ENCODE results near the gene TNFAIP3.
"Not testable (repeated sequence)": the region's sequence is repeated elsewhere in the genome, so short reads cannot be mapped to it uniquely, and the experiment has no call there.

Gene TNFAIP3

GRCh38 chr6:137834508-137834907, 32.6 kb upstream of the TNFAIP3 start:
- no peak for TF ChIP-seq CTCF (IDR thresholded peaks at IDR 0.05; ENCODE audit: low read depth, low read length)
- no peak for DNase-seq (ENCODE audit: extremely low read depth, low read depth)

- no peak for TF ChIP-seq CTCF (IDR thresholded peaks at IDR 0.05; ENCODE audit: low read depth, low read length)
Observed at GRCh38 chr6:137836788-137837187, 30.3 kb upstream of the TNFAIP3 start.

GRCh38 chr6:137838090-137838489, 29.0 kb upstream of the TNFAIP3 start:
- not testable (repeated sequence) for DNase-seq (ENCODE audit: extremely low read depth, low read depth)

More at GRCh38 chr6:137836788-137837187, 30.3 kb upstream of the TNFAIP3 start:
- DNase-seq (ENCODE audit: extremely low read depth, low read depth) = no peak

GRCh38 chr6:137838597-137838996, 28.5 kb upstream of the TNFAIP3 start:
- DNase-seq (ENCODE audit: extremely low read depth, low read depth) = not testable (repeated sequence)

- no peak for DNase-seq (ENCODE audit: extremely low read depth, low read depth)
- no peak for TF ChIP-seq CTCF (IDR thresholded peaks at IDR 0.05; ENCODE audit: low read depth, low read length)
Observed at GRCh38 chr6:137839076-137839475, 28.0 kb upstream of the TNFAIP3 start.

GRCh38 chr6:137840252-137840651, 26.8 kb upstream of the TNFAIP3 start:
- DNase-seq (ENCODE audit: extremely low read depth, low read depth) = no peak
- no peak for TF ChIP-seq CTCF (IDR thresholded peaks at IDR 0.05; ENCODE audit: low read depth, low read length)

- TF ChIP-seq CTCF (IDR thresholded peaks at IDR 0.05; ENCODE audit: low read depth, low read length) = no peak
- no peak for DNase-seq (ENCODE audit: extremely low read depth, low read depth)
Observed at GRCh38 chr6:137843211-137843610, 23.8 kb upstream of the TNFAIP3 start.

- DNase-seq (ENCODE audit: extremely low read depth, low read depth) = not testable (repeated sequence)
Observed at GRCh38 chr6:137844327-137844726, 22.7 kb upstream of the TNFAIP3 start.

GRCh38 chr6:137844773-137845172, 22.3 kb upstream of the TNFAIP3 start:
- not testable (repeated sequence) for DNase-seq (ENCODE audit: extremely low read depth, low read depth)

- TF ChIP-seq CTCF (IDR thresholded peaks at IDR 0.05; ENCODE audit: low read depth, low read length) = no peak
- DNase-seq (ENCODE audit: extremely low read depth, low read depth) = no peak
Observed at GRCh38 chr6:137845460-137845859, 21.6 kb upstream of the TNFAIP3 start.
